ENCODE measurements around the gene C19orf33. TPM values are rescaled to one million over a fixed set of nuclear protein-coding genes. Genes with fewer than 3 reads are reported as not detected.

C19orf33 gene
- total and polyA plus RNA-seq, 2 of the 8 experiments (the other 6 are each of a cell fraction or from before 2014, with no cell fraction given) = 6.0 to 36.0 TPM

DNA sequence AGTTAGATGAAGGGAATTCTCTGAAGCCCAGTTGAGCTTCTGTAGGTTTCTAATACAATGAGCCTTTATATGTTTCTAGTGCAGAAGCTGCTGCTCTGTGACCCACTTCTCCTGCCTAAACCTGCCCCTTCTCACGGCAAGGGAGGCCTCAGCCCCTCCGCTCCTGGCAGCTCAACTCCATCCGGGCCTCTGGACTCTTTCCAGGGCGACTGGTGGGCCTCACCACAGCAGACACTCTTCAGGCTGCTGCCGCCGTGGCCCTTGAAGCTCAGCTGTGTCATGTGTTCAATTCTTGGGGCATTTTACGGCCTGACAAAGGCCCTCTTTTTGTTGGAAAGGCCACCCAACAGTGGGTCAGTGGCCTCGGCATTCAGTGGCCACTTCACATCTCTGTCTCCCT is 10.0 kb upstream of the C19orf33 start:
- H4K91ac ChIP-seq (replicated peaks; ENCODE audit: insufficient read length, low read length) = no peak overlapping the region

More for the DNA sequence above, 10.0 kb upstream of the C19orf33 start:
- H3K18ac ChIP-seq (ENCODE audit: extremely low read depth, low read length) = no peak overlapping the region
- no peaks in the 10 kb centered on the region for H3K79me1 ChIP-seq (ENCODE audit: low read depth, low read length)
- H3K4me1 ChIP-seq (replicated peaks in 1 of 4; ENCODE audit: control insufficient read depth in 3 of 4, insufficient read depth in 4 of 4, low read length in 3 of 4) = no peaks in the 10 kb centered on the region
- no peak for FAIRE-seq
- no peak overlapping the region for H4K8ac ChIP-seq (ENCODE audit: extremely low read depth, insufficient read depth, low read length)
- no peak overlapping the region for H3K9ac ChIP-seq (replicated peaks in 1 of 4; ENCODE audit: extremely low read depth in 1 of 4, low read depth in 3 of 4, low read length in 3 of 4)
- POLR2A ChIA-PET (ENCODE audit: partially characterized antibody) = interaction anchor here (0.7 to 4.3 kb wide), 8 partner anchors 9 to 59 kb away, joined by 3 to 34 read pairs (median 4); partner anchors contain the start of genes C19orf33 and KCNK6
- H3K4ac ChIP-seq (replicated peaks; ENCODE audit: insufficient read length, low read depth, low read length) = no peak overlapping the region
- no peak overlapping the region for H3K4me2 ChIP-seq (ENCODE audit: insufficient read depth in 1 of 2, low read depth in 2 of 2, low read length in 2 of 2)
- DNase-seq (ENCODE audit: low read depth in 1 of 2, low spot score in 2 of 2) = no peak
- no peak overlapping the region for H2BK5ac ChIP-seq (ENCODE audit: low read depth, low read length)
- H3K36me3 ChIP-seq (ENCODE audit: control insufficient read depth in 2 of 4, insufficient read depth in 4 of 4, low read length in 3 of 4) = peaks cover 8 to 33% (median 26%) of the 10 kb centered on the region in 4 experiments; a peak in 7 of 8 replicates
- WGBS, 2 experiments (ENCODE audit: extremely low coverage in 1 of 2, insufficient coverage in 1 of 2, insufficient read length in 1 of 2, insufficient replicate concordance in 2 of 2, low coverage in 1 of 2, low lambda C conversion rate in 2 of 2, missing lambda C conversion rate in 1 of 2) = 88% methylated on average over 8 of the region's 8 CpGs; no CpG with 5 or more reads in 1 of the 2 experiments
- H2BK20ac ChIP-seq (ENCODE audit: low read length) = no peak overlapping the region
- peaks cover 0 to 5% of the 10 kb centered on the region in 2 experiments for H4K20me1 ChIP-seq (replicated peaks in 1 of 2; ENCODE audit: control insufficient read depth in 1 of 2, insufficient read depth in 2 of 2, low read length in 2 of 2)
- H2BK15ac ChIP-seq (ENCODE audit: low read length) = no peak overlapping the region
- CTCF ChIA-PET (ENCODE audit: partially characterized antibody) = interaction anchor here (0.5 to 3.3 kb wide), 6 partner anchors 9 to 172 kb away, joined by 3 to 10 read pairs (median 4); no protein-coding TSS in a partner anchor
- no peak overlapping the region for H2BK12ac ChIP-seq (ENCODE audit: low read depth, low read length)
- no peaks in the 10 kb centered on the region for H3K23me2 ChIP-seq (ENCODE audit: low read depth, low read length)
- no peak overlapping the region for H2AFZ ChIP-seq (ENCODE audit: low read length)
- H2AK5ac ChIP-seq (ENCODE audit: low read depth, low read length) = no peak overlapping the region
- no peaks in the 10 kb centered on the region for H3K79me2 ChIP-seq (ENCODE audit: control insufficient read depth in 1 of 2, insufficient read depth in 2 of 2, low read length in 2 of 2)
- H3K27ac ChIP-seq (ENCODE audit: low read depth, low read length) = no peak overlapping the region
- H2BK120ac ChIP-seq (replicated peaks; ENCODE audit: low read depth, low read length) = no peak overlapping the region
- H3K23ac ChIP-seq (ENCODE audit: insufficient read length) = no peak overlapping the region
- H3K27me3 ChIP-seq (replicated peaks in 1 of 4; ENCODE audit: control insufficient read depth in 3 of 4, extremely low read depth in 1 of 4, insufficient read depth in 3 of 4, low read length in 3 of 4) = no peaks in the 10 kb centered on the region
- H3K14ac ChIP-seq (ENCODE audit: insufficient read length) = no peak overlapping the region
- no peak overlapping the region for H4K5ac ChIP-seq (ENCODE audit: insufficient read length, low read depth, low read length)
- no peak for TF ChIP-seq BACH1 (IDR thresholded peaks at IDR 0.05; ENCODE audit: low read length)
- no peak for TF ChIP-seq TCF12 (IDR thresholded peaks at IDR 0.05; ENCODE audit: low read depth, low read length)
- no peak for TF ChIP-seq EGR1 (IDR thresholded peaks at IDR 0.05; ENCODE audit: borderline replicate concordance, low read depth, low read length)
- no peak for TF ChIP-seq KDM5A (IDR thresholded peaks at IDR 0.05; ENCODE audit: low read length)
- TF ChIP-seq CEBPB (IDR thresholded peaks at IDR 0.05; ENCODE audit: low read depth, low read length) = no peak
- no peak for TF ChIP-seq SIX5 (IDR thresholded peaks at IDR 0.05; ENCODE audit: low read depth, low read length)
- TF ChIP-seq, protein P1, sequence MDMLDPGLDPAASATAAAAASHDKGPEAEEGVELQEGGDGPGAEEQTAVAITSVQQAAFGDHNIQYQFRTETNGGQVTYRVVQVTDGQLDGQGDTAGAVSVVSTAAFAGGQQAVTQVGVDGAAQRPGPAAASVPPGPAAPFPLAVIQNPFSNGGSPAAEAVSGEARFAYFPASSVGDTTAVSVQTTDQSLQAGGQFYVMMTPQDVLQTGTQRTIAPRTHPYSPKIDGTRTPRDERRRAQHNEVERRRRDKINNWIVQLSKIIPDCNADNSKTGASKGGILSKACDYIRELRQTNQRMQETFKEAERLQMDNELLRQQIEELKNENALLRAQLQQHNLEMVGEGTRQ (IDR thresholded peaks at IDR 0.05; ENCODE audit: low read length) = no peak
- TF ChIP-seq ZNF274 (IDR thresholded peaks at IDR 0.05; ENCODE audit: borderline replicate concordance, extremely low read depth, low read length) = no peak
- no peak for TF ChIP-seq CHD2 (IDR thresholded peaks at IDR 0.05; ENCODE audit: low read length)
- no peak for TF ChIP-seq RAD21 (IDR thresholded peaks at IDR 0.05 in 1 of 2, conservative IDR thresholded peaks at IDR 0.05 in 1 of 2; ENCODE audit: low read depth in 2 of 2, low read length in 2 of 2)
- no peak for TF ChIP-seq SP2 (IDR thresholded peaks at IDR 0.05; ENCODE audit: low read length)
- TF ChIP-seq TEAD4 (IDR thresholded peaks at IDR 0.05; ENCODE audit: low read depth, low read length) = no peak
- no peak overlapping the region for H3K56ac ChIP-seq (replicated peaks; ENCODE audit: insufficient read length, low read depth, low read length)
- H3K4me3 ChIP-seq (ENCODE audit: extremely low read depth in 1 of 4, insufficient read depth in 2 of 4, low read depth in 3 of 4, low read length in 4 of 4) = no peak overlapping the region
- peaks cover 0 to 3% of the 10 kb centered on the region in 2 experiments; a peak in 1 of 4 replicates for H3K9me3 ChIP-seq (ENCODE audit: insufficient read depth in 2 of 2, low read depth in 1 of 2, low read length in 1 of 2)

Measured in H1 (cell line).